Pancreas (tissue), 10 donors: ENCODE data around the gene ADAMTS14. TPM values are rescaled to one million over a fixed set of nuclear protein-coding genes. Genes with fewer than 3 reads are reported as not detected.

Experiments
- ATAC-seq, 4 donors: fragments of 200-7000 bp; cut with Tn5 transposase; one replicate each; pipeline versions ENCODE4 v1.8.0 to v1.9.1; 2020; ENCODE audit warnings: mild to moderate bottlenecking in 4 of 4, moderate library complexity in 4 of 4
- DNase-seq, 6 donors: peaks; one replicate each; pipeline ENCODE4 v3.0.0-alpha.2; 2020
- FAIRE-seq: peaks from 2 replicates; lab custom pipeline; 2012; peaks lifted over from hg19 to GRCh38; lab: Jason Lieb, UNC
- H3K27ac ChIP-seq, 4 donors: fragments of 200-600 bp; sonication (generic); 1 replicate in 3 of 4; 2 replicates in 1 of 4; pipeline versions ENCODE4 v1.5.0 to v1.8.0; 2020
- H3K27me3 ChIP-seq, 4 donors: fragments of 200-600 bp; one replicate each; pipeline ENCODE4 v1.8.0; 2021
- H3K36me3 ChIP-seq, 3 donors: fragments of 200-600 bp; sonication (generic) in 1 of 3; one replicate each; pipeline versions ENCODE4 v1.5.0 to v1.8.0; 2020 to 2021
- H3K4me1 ChIP-seq, 3 donors: fragments of 200-600 bp; one replicate each; pipeline ENCODE4 v1.8.0; 2021
- H3K4me3 ChIP-seq, 4 donors: fragments of 200-600 bp; sonication (generic) in 2 of 4; one replicate each; pipeline versions ENCODE4 v1.5.0 to v1.8.0; 2020 to 2021
- H3K9me3 ChIP-seq, 4 donors: fragments of 200-600 bp; one replicate each; pipeline ENCODE4 v1.8.0; 2021
- CTCF ChIP-seq, 4 donors: fragments of 200-600 bp; sonication (generic) in 3 of 4; IDR thresholded peaks; one replicate each; pipeline versions ENCODE4 v1.5.0 to v1.8.0; 2021; ENCODE audit warnings: antibody characterized with exemption in 4 of 4
- WGBS, 2 donors: extraction: QIAGEN DNeasy Blood & Tissue Kit; methylation state at CpG; one replicate each; pipeline ENCODE4 v1.1.7; 2013; 5-methylcytosine and 5-hydroxymethylcytosine counted together
- intact Hi-C, 3 donors: fragments of 100-400 bp; cut with DNase I; formaldehyde crosslinking; loops; one replicate each; pipeline versions ENCODE4 v1.11.1 to v1.14.2; 2022
- polyA plus RNA-seq, 2 donors: library from polyadenylated mRNA; stranded (reverse); fragments of 200-250 nt; gene quantifications; one replicate each; pipeline ENCODE4 v1.2.3, GENCODE V29; 2013
- total RNA-seq, 6 donors: library from RNA; stranded (reverse); fragmentation: NEBNext Ultra II Directional in 4 of 6; extraction: Animal tissue kit (Norgen Biotek cat#: 25700) in 4 of 6; gene quantifications; one replicate each; pipeline versions ENCODE4 v1.2.1 to v1.2.4, GENCODE V29; 2021 to 2023
- donor health status: healthy with polysubstance abuse.
- donor health status: DM: no; HTN: no; CAD: no; lungs with moderate emphysema.
- donor health status: DM: no; HTN: no; CAD: no.
- donor health status: control.
- donor health status: control.
- donor health status: Bipolar disorder and iron deficiency.
- donor health status: DM: yes; HTN: yes; CAD: no.
- donor health status: DM: no; HTN: no; CAD: no.
- donor health status: DM: no; HTN: no; CAD: no.
- donor health status: DM: yes; HTN: yes; CAD: no.

The ADAMTS14 gene
- total and polyA plus RNA-seq, 8 donors, result 0.06 to 2.2 (median 0.23) TPM; not detected in 2

DNA sequence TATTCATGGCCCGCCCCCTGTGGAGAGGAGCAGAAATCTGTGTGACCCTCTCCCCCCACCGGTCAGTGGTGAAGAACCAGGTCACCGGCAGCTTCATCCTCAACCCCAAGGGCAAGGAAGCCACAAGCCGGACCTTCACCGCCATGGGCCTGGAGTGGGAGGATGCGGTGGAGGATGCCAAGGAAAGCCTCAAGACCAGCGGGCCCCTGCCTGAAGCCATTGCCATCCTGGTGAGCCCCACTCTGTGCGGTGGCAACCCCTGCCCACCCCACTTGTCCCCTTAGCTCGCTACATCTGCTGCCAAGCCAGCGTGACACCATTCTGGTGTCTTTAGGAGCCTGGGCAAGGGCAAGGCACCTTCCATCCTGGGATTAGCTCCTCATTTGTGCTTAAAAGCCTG is 77.5 kb downstream of the ADAMTS14 start:
- H3K27me3 ChIP-seq, result no peaks in the 10 kb centered on the region
- DNase-seq (peak in 2 of 6 donors; percentile 33 to 42), ATAC-seq (no peak), FAIRE-seq (no peak)
- no peak overlapping the region for H3K27ac ChIP-seq
- intact Hi-C loops, result loop anchor here in 2 of 3 donors (5.0 to 10.0 kb wide), 2 partner anchors 282 to 295 kb away; no protein-coding TSS in a partner anchor
- TF ChIP-seq CTCF (IDR thresholded peaks at IDR 0.05), result no peak
- no peaks in the 10 kb centered on the region for H3K9me3 ChIP-seq
- no peaks in the 10 kb centered on the region for H3K36me3 ChIP-seq
- H3K4me3 ChIP-seq, result no peak overlapping the region
- WGBS, 2 donors, result 90 to 94% methylated on average over 9 to 10 of the region's 10 CpGs
- no peaks in the 10 kb centered on the region for H3K4me1 ChIP-seq

DNA sequence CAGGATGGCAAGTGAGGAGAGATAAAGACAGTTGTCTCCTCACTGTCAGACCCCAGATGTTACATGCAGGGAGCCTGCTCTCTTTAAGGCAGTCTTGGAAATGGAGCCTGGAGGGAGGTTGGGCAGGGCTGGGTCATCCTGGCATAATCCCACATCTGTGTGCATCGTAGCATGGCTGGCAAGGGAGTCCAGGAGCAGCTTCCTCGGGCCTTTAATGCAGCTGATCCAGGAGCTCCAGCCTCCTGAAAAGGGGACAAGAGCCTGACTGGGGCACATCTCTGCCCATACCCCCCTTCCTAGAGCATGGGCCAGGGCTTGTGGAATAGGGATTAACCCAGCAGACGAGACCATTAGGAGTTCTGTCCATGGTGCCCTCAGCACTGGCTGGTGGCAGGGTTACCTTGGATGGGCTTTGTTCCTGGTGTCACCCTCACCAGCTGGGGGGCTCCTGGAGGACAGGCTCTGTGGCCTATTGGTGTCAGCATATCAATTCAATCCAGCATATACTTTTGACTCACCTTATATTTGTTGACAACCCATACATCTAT is 77.9 kb downstream of the ADAMTS14 start:
- ATAC-seq, result no peak
- no peaks in the 10 kb centered on the region for H3K27me3 ChIP-seq
- no peak overlapping the region for H3K4me3 ChIP-seq
- no peak overlapping the region for H3K27ac ChIP-seq
- WGBS, 2 donors, result 58 to 65% methylated on average over 3 of the region's 3 CpGs
- H3K9me3 ChIP-seq, result no peaks in the 10 kb centered on the region
- intact Hi-C loops, result loop anchor here in 1 of 3 donors (10.0 kb wide), 1 partner anchor 295 kb away; no protein-coding TSS in a partner anchor
- no peak for TF ChIP-seq CTCF (IDR thresholded peaks at IDR 0.05)
- H3K36me3 ChIP-seq, result no peaks in the 10 kb centered on the region
- DNase-seq, result peak in 2 of 6 donors; percentile 18 to 19
- no peaks in the 10 kb centered on the region for H3K4me1 ChIP-seq
- no peak for FAIRE-seq

GRCh38 chr10:70751356-70751755 is 79.0 kb downstream of the ADAMTS14 start:
- ATAC-seq (no peak), FAIRE-seq (no peak), DNase-seq (peak in 2 of 6 donors; percentile 40 to 43)
- Histone ChIP-seq H3K27me3 (no peaks in the 10 kb centered on the region), H3K36me3 (no peaks in the 10 kb centered on the region), H3K4me3 (no peak overlapping the region), H3K27ac (no peak overlapping the region), H3K9me3 (no peaks in the 10 kb centered on the region), H3K4me1 (no peaks in the 10 kb centered on the region)
- WGBS, 2 donors, result 86 to 92% methylated on average over 7 to 9 of the region's 9 CpGs
- intact Hi-C loops, result loop anchor here in 1 of 3 donors (10.0 kb wide), 1 partner anchor 297 kb away; no protein-coding TSS in a partner anchor
- TF ChIP-seq CTCF (IDR thresholded peaks at IDR 0.05), result no peak

- no peaks in the 10 kb centered on the region for H3K4me1 ChIP-seq
- ATAC-seq, result no peak
- H3K27me3 ChIP-seq, result no peaks in the 10 kb centered on the region
- DNase-seq, result peak in 2 of 6 donors; percentile 48 to 58
- 88 to 92% methylated on average over 14 of the region's 14 CpGs for WGBS, 2 donors
- no peak for TF ChIP-seq CTCF (IDR thresholded peaks at IDR 0.05)
- intact Hi-C loops, result loop anchor here in 1 of 3 donors (10.0 kb wide), 1 partner anchor 297 kb away; no protein-coding TSS in a partner anchor
- H3K4me3 ChIP-seq, result no peak overlapping the region
- H3K36me3 ChIP-seq, result no peaks in the 10 kb centered on the region
- no peaks in the 10 kb centered on the region for H3K9me3 ChIP-seq
- no peak overlapping the region for H3K27ac ChIP-seq
- no peak for FAIRE-seq
These were observed 79.7 kb downstream of the ADAMTS14 start for GRCh38 chr10:70751991-70752390.

DNA sequence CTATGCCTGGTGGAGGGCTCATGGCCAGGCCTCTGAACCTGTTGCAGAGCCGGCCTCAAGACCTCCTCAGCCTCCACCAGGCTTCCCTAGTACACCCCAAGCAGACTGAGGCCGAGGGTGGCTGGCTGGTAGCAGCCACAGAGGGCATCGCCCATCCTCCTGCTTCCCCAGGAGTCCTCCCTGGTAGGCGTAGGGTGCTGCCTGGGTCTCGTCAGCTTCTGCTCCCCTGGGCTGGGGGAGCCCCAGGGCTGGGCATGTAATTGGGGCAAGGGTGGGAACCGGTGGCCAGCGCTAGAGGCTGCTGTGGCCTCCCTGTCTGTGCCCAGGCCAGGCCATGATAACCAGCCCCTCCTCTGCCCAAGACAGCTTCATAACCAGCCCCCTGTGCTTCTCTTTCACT is 80.3 kb downstream of the ADAMTS14 start:
- H3K27ac ChIP-seq, result no peak overlapping the region
- ATAC-seq (no peak), FAIRE-seq (no peak), DNase-seq (peak in 2 of 6 donors; percentile 40 to 41)
- no peaks in the 10 kb centered on the region for H3K36me3 ChIP-seq
- H3K27me3 ChIP-seq, result no peaks in the 10 kb centered on the region
- no peak for TF ChIP-seq CTCF (IDR thresholded peaks at IDR 0.05)
- intact Hi-C loops, result loop anchor here in 1 of 3 donors (10.0 kb wide), 1 partner anchor 298 kb away; no protein-coding TSS in a partner anchor
- 84 to 92% methylated on average over 7 of the region's 7 CpGs for WGBS, 2 donors
- no peaks in the 10 kb centered on the region for H3K4me1 ChIP-seq
- no peaks in the 10 kb centered on the region for H3K9me3 ChIP-seq
- no peak overlapping the region for H3K4me3 ChIP-seq
